Measurements from ENCODE around the gene GIMAP8.

The GIMAP8 gene

GRCh38 chr7:150412016-150412415 lies 38.4 kb upstream of the GIMAP8 start:
- no peak for DNase-seq

GRCh38 chr7:150412518-150413488 lies 37.6 kb upstream of the GIMAP8 start:
- no peak for DNase-seq

- no peak for DNase-seq
Observed at GRCh38 chr7:150413640-150414081, 36.8 kb upstream of the GIMAP8 start.

- no peak for DNase-seq
Observed at GRCh38 chr7:150415161-150416153, 35.0 kb upstream of the GIMAP8 start.

GRCh38 chr7:150417239-150417638 lies 33.2 kb upstream of the GIMAP8 start:
- no peak for DNase-seq

GRCh38 chr7:150417863-150418262 lies 32.6 kb upstream of the GIMAP8 start:
- DNase-seq: no peak

GRCh38 chr7:150420242-150420641 lies 30.2 kb upstream of the GIMAP8 start:
- DNase-seq: no peak

- DNase-seq: peak; percentile 44
Observed at GRCh38 chr7:150420987-150421674, 29.3 kb upstream of the GIMAP8 start.

GRCh38 chr7:150421831-150422230 lies 28.6 kb upstream of the GIMAP8 start:
- DNase-seq: no peak

- DNase-seq: no peak
Observed at GRCh38 chr7:150425670-150426069, 24.8 kb upstream of the GIMAP8 start.

- DNase-seq: peak; percentile 63
Observed at GRCh38 chr7:150428671-150429451, 21.6 kb upstream of the GIMAP8 start.

GRCh38 chr7:150429699-150430098 lies 20.7 kb upstream of the GIMAP8 start:
- DNase-seq: no peak

- no peak for DNase-seq
Observed at GRCh38 chr7:150430465-150431085, 19.9 kb upstream of the GIMAP8 start.

GRCh38 chr7:150431839-150432658 lies 18.4 kb upstream of the GIMAP8 start:
- DNase-seq: no peak

- DNase-seq: no peak
Observed at GRCh38 chr7:150432915-150433892, 17.2 kb upstream of the GIMAP8 start.

- no peak for DNase-seq
Observed at GRCh38 chr7:150434240-150434639, 16.2 kb upstream of the GIMAP8 start.

GRCh38 chr7:150435047-150435389 lies 15.4 kb upstream of the GIMAP8 start:
- no peak for DNase-seq

GRCh38 chr7:150435390-150436073 lies 14.9 kb upstream of the GIMAP8 start:
- no peak for DNase-seq

- DNase-seq: no peak
Observed at GRCh38 chr7:150439967-150440366, 10.5 kb upstream of the GIMAP8 start.
